GM12873 (cell line): ENCODE data around the gene ABCB6.

Experiments used
- TF ChIP-seq, protein P1 (sequence below): IDR thresholded peaks from 2 replicates; pipeline ENCODE4 v1.5.1; 2012; ENCODE audit warnings: low read depth, mild to moderate bottlenecking, moderate library complexity, low read length, control low read depth; ENCODE audit not compliant: insufficient read depth; ENCODE audit errors: missing control alignments

The ABCB6 gene

DNA sequence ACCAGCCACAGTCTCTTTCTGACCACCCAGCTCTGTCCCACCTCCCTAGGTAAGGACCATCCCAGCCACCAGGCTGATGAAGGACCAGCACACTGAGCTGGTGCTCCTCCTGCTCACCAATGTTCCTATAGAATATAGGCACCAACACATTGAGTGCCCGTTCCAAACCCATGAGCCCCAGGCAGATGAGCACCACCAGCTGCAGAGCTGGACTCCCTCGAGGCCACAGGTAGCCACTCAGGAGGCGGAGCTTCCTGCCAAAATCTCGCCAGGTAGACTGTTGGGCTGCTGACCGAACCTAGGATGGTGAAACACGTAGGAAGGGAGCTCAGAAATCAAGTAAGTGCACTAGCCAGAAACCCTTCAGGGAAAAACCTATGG lies 2.2 kb downstream of the ABCB6 start:
- TF ChIP-seq, protein P1, sequence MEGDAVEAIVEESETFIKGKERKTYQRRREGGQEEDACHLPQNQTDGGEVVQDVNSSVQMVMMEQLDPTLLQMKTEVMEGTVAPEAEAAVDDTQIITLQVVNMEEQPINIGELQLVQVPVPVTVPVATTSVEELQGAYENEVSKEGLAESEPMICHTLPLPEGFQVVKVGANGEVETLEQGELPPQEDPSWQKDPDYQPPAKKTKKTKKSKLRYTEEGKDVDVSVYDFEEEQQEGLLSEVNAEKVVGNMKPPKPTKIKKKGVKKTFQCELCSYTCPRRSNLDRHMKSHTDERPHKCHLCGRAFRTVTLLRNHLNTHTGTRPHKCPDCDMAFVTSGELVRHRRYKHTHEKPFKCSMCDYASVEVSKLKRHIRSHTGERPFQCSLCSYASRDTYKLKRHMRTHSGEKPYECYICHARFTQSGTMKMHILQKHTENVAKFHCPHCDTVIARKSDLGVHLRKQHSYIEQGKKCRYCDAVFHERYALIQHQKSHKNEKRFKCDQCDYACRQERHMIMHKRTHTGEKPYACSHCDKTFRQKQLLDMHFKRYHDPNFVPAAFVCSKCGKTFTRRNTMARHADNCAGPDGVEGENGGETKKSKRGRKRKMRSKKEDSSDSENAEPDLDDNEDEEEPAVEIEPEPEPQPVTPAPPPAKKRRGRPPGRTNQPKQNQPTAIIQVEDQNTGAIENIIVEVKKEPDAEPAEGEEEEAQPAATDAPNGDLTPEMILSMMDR: no peak

DNA sequence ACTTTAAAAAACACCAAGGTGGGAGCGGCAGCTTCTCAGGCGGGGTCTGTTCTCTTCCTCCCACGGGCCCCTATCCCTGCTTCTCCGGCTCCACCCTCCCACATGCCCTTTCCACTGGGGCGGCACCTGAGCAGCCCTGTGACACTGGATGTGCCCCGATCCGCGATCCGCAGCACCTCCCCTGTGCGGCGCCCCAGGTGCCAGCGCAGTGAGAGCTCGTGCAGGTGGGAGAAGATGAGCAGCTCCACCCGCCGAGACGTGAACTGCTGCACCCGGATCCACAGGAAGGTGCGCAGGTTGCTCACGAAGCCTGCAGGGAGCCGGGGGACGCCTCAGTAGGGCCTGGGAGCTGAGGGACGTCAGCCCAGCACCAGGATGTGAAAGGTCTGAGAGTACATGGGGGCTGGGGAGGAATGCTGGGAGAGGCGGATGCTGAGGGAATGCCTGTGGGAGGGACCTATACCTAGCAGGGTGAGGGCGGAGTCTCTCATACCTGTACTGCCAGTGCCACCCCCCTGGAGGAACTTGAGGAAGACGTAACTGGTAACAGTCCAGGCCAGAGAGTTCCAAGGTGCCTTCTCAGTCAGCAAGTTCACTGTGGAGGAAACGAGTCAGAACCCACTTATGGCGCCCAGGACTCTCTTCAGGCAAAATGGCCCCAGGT lies 2.8 kb downstream of the ABCB6 start:
- TF ChIP-seq, protein P1: no peak

DNA sequence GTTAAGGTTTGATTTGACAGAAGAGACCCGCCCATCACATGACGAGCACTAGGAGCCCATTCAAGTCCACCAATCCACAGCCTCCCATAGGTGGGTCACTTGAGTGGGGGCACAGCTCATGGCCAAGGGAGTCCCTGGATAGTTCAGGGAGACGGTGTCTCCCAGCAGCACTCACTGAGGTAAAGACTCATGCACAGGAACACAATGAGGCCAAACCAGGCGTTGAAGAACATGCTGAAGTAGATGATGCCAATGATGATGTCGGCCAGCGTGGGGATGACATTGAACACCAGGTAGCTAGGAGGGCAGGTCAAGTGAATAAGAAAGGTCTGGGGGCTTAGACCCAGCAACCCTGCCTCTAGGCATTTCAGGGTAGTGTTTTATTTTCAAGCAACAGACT lies 4.0 kb downstream of the ABCB6 start:
- TF ChIP-seq, protein P1: no peak

DNA sequence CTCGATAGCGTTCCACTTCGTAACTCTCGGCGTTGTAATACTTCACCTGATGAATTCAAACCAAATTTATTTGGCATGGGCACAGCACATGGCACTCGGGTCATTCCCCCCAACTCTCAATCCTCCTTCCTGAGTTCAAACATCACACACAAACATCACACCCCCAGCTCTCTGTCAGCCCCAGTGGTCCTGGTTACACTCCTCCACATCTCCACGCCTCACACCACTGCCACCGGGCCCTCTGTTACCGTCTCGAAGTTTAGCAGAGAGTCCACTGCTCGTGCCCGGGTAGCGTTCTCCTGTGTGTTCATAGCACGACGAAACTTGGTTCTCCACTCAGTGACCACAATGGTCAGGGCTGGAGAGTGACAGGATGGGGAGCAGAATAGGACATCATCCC lies 4.6 kb downstream of the ABCB6 start:
- TF ChIP-seq, protein P1: no peak

DNA sequence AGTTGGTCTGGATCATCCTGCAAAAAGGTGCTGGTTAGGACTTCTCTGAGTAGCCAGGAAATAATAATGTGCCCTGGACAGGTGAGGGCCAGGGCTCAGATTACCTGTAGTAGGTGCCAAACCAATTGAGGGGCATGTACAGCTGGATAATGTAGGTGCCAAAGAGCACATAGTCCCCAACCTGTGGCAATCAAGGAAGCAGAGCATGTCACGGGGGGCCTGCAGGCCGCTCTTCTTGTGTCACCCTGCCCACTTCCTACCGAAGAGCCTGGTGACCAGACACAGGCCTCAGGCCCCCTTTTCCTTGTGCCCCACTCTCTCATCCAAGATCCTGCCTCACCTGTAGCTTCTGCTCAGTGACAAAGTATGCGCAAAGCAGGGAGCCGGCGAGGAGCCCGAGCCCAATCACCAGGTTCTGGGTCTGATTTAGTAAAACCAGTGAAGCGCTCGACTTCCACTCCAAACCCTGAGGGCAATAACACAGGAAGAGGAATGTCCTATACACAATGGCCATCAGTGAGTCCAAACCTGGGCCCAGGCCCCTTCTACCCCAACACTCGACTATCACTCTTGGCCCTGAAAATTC lies 5.2 kb downstream of the ABCB6 start:
- TF ChIP-seq, protein P1: no peak

DNA sequence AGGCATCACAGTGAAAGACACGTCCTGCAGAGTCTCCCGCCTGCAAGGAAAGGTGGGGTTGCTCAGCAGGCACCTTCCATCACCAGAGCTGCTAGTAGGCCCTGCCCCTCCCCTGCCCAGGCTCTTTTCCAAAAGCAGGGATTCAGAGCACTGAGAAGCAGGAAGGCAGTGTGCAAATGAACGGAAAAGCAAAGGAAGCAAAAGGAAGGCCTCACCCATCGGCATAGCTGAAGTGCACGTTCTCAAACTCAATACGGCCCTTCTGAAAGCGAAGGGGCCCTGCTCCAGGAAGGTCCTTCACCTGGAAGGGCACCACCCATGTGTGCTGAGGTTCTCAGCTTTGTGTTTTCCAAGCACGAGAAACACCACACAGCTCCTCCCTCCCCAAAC lies 5.7 kb downstream of the ABCB6 start:
- TF ChIP-seq, protein P1: no peak

DNA sequence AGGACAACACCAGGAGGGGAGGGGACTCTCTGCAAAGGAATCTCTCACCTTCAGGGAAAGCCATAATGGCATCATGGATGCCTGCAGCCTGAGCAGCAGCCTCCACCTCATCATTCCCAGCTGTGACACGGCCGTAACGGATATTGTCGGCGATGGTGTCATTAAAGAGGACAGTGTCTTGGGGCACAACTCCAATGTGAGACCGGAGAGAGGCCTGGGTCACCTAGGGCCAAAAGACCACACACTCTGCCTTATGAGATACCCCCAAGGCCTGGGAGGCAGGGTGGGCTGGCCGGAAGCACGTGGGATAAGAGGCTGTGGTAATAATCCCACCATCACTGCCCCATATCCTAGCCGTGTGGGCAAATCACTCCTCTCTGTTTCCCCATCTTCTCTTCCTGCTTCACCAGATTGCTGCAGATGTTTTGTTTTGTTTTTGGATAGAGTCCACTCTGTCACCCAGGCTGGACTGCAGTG lies 7.8 kb downstream of the ABCB6 start:
- TF ChIP-seq, protein P1: no peak
